OCI-LY3 (cell line): ENCODE results near the gene CMPK2.

Experiments
- CTCF ChIP-seq: fragments of 200-600, 300-600 bp; sonication (generic); IDR thresholded peaks from 2 replicates; pipeline ENCODE4 v1.5.1; 2014; ENCODE audit warnings: antibody characterized with exemption, low read length, low read depth
- EZH2phosphoT487 ChIP-seq: fragments of 200-600 bp; shearing (Covaris generic); IDR thresholded peaks from 2 replicates; pipeline ENCODE4 v1.6.1; 2018; ENCODE audit warnings: antibody characterized with exemption, mixed run types, low read depth

- TF ChIP-seq EZH2phosphoT487: no peak
- TF ChIP-seq CTCF: no peak; the same call in 1 of the 2 replicates
Observed at GRCh38 chr2:6845903-6846302, 19.8 kb downstream of the CMPK2 start.
